Ovary (tissue), 3 donors: Measurements from ENCODE around the gene CLOCK.

Source experiments
- CTCF ChIP-seq, 3 donors: fragments of 450-650 bp in 2 of 3; fragments of 200-600 bp in 1 of 3; IDR thresholded peaks; one replicate each; pipeline versions ENCODE4 v1.5.1 to v1.8.0; 2016 to 2022; ENCODE audit warnings: antibody characterized with exemption in 3 of 3, mild to moderate bottlenecking in 1 of 3
- EP300 ChIP-seq: sonication (generic); formaldehyde crosslinking; IDR thresholded peaks from one replicate; pipeline ENCODE4 v1.6.1; 2017; ENCODE audit warnings: antibody characterized with exemption
- POLR2A ChIP-seq: fragments of 450-650 bp; IDR thresholded peaks from one replicate; pipeline ENCODE4 v1.6.1; 2017; ENCODE audit warnings: antibody characterized with exemption, mild to moderate bottlenecking, moderate library complexity
- donor health status: DM: no; HTN: no; CAD: no.

GRCh38 chr4:55445921-55446577 is 100.7 kb downstream of the CLOCK start:
- TF ChIP-seq EP300 (no peak), CTCF (IDR thresholded peaks at IDR 0.05) (no peak), POLR2A (no peak)
